ENCODE measurements around the gene CFAP54. TPM values are rescaled to one million over a fixed set of nuclear protein-coding genes. Genes with fewer than 3 reads are reported as not detected.

CFAP54 gene
- total RNA-seq, 1 experiment from 2014 or later: 0.71 TPM

DNA sequence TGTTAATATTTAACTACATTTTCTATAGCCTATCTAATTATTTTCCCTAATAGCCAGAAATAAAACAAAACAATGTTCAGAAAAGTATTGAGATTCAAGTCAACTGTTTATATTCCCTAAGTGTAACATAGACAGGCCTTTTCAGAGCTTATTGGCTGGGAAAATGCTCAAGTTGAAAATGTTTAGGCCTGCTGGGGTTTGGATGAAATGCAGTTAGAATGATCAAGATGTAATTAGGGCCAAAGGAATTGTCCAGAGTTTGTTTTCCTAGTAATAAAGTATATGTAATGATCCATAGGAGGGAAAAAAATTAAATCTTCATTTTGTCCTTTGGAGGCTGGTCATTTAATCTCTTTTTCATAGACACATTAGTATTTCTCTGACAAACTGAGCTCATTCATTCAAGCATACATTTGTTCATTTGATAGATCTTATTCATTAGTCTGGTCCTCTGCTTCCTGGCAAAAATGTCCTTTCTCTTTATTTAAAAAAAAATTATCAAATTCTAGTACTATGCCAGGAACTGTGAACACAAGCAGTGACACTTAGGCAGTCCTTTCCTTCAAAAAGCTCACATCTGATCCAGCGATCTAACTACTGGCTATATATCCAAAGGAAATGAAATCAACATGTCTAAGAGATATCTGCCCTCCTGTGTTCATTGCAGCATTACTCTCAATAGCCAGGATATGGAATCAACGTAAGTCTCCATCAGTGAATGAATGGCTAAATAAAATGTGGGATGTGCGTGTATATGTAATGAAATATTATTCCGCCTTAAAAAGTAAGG is 377.6 kb downstream of the CFAP54 start:
- intact Hi-C loops (cut with micrococcal nuclease; ENCODE audit: unreplicated experiment): no loop called here
- Histone ChIP-seq H3K36me3 (ENCODE audit: insufficient read depth, low read length, poor library complexity, severe bottlenecking) (no peaks in the 10 kb centered on the region), H3K4me1 (ENCODE audit: insufficient read depth, low read length, poor library complexity, severe bottlenecking) (no peaks in the 10 kb centered on the region), H3K9me3 (ENCODE audit: low read depth, low read length, poor library complexity, severe bottlenecking) (no peaks in the 10 kb centered on the region), H3K4me3 (ENCODE audit: low read depth, low read length, poor library complexity, severe bottlenecking) (no peak overlapping the region), H3K27ac (ENCODE audit: low read depth, low read length, poor library complexity, severe bottlenecking) (no peak overlapping the region), H3K27me3 (replicated peaks; ENCODE audit: insufficient read depth, low read depth, low read length, poor library complexity) (peaks cover 20% of the 10 kb centered on the region)
- no peak for DNase-seq (ENCODE audit: low spot score)
- ChIA-PET CTCF (no interaction called here), POLR2A (ENCODE audit: low non-redundant PET) (no interaction called here)
- no TSS peak for BruUV-seq (replicated peaks)
- TF ChIP-seq, protein P1, sequence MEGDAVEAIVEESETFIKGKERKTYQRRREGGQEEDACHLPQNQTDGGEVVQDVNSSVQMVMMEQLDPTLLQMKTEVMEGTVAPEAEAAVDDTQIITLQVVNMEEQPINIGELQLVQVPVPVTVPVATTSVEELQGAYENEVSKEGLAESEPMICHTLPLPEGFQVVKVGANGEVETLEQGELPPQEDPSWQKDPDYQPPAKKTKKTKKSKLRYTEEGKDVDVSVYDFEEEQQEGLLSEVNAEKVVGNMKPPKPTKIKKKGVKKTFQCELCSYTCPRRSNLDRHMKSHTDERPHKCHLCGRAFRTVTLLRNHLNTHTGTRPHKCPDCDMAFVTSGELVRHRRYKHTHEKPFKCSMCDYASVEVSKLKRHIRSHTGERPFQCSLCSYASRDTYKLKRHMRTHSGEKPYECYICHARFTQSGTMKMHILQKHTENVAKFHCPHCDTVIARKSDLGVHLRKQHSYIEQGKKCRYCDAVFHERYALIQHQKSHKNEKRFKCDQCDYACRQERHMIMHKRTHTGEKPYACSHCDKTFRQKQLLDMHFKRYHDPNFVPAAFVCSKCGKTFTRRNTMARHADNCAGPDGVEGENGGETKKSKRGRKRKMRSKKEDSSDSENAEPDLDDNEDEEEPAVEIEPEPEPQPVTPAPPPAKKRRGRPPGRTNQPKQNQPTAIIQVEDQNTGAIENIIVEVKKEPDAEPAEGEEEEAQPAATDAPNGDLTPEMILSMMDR (conservative IDR thresholded peaks at IDR 0.05; ENCODE audit: low read depth, low read length): no peak
- TF ChIP-seq EZH2 (IDR thresholded peaks at IDR 0.05; ENCODE audit: borderline replicate concordance, low read depth, low read length, poor library complexity, severe bottlenecking): no peak

DNA sequence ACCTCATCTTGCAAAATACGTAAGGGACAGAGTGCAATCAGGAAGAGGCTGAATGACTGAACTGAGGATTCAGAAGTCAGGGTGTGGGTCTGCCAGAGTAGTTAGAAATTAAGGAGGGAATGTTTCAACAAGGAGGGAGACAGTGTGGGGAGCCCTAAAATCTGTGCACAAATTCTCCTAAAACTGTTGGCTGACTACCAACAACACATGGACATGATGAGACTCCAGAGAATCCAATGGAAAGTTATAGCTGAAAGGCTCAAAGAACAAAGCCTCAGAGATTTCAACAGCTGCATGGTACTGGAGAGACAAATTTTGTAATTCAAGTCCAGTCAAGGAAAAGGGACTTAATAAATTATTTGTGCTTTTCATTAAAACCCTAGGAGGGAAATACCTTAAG is 381.6 kb downstream of the CFAP54 start:
- Histone ChIP-seq H3K4me1 (ENCODE audit: insufficient read depth, low read length, poor library complexity, severe bottlenecking) (no peaks in the 10 kb centered on the region), H3K36me3 (ENCODE audit: insufficient read depth, low read length, poor library complexity, severe bottlenecking) (no peaks in the 10 kb centered on the region), H3K4me3 (ENCODE audit: low read depth, low read length, poor library complexity, severe bottlenecking) (no peak overlapping the region), H3K27ac (ENCODE audit: low read depth, low read length, poor library complexity, severe bottlenecking) (no peak overlapping the region), H3K9me3 (ENCODE audit: low read depth, low read length, poor library complexity, severe bottlenecking) (no peaks in the 10 kb centered on the region), H3K27me3 (replicated peaks; ENCODE audit: insufficient read depth, low read depth, low read length, poor library complexity) (peaks cover 15% of the 10 kb centered on the region)
- no peak for TF ChIP-seq EZH2 (IDR thresholded peaks at IDR 0.05; ENCODE audit: borderline replicate concordance, low read depth, low read length, poor library complexity, severe bottlenecking)
- TF ChIP-seq, protein P1 (conservative IDR thresholded peaks at IDR 0.05; ENCODE audit: low read depth, low read length): no peak
- CTCF ChIA-PET: no interaction called here
- BruUV-seq (replicated peaks): no TSS peak
- POLR2A ChIA-PET (ENCODE audit: low non-redundant PET): no interaction called here
- no peak for DNase-seq (ENCODE audit: low spot score)
- intact Hi-C loops (cut with micrococcal nuclease; ENCODE audit: unreplicated experiment): no loop called here

DNA sequence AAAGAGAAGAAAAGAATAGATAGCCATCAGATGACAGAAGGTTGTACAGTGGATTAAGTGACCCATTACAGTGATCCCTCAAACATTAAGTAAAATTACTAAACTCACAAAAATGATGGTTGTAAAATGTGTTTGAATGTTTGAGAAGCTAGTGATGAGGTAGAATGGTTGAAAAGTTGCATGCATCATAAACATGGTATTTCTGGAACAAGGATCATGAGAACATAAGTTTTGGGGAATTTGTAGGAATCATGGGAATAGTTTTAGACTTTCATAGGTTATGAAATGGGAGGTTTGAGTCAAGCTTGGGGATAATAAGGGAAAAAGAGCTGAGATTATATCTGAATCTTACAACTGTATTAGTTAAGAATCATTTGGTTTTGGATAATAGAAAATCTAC is 383.6 kb downstream of the CFAP54 start:
- Histone ChIP-seq H3K9me3 (ENCODE audit: low read depth, low read length, poor library complexity, severe bottlenecking) (no peaks in the 10 kb centered on the region), H3K27me3 (replicated peaks; ENCODE audit: insufficient read depth, low read depth, low read length, poor library complexity) (peaks cover 17% of the 10 kb centered on the region), H3K27ac (ENCODE audit: low read depth, low read length, poor library complexity, severe bottlenecking) (no peak overlapping the region), H3K36me3 (ENCODE audit: insufficient read depth, low read length, poor library complexity, severe bottlenecking) (no peaks in the 10 kb centered on the region), H3K4me1 (ENCODE audit: insufficient read depth, low read length, poor library complexity, severe bottlenecking) (no peaks in the 10 kb centered on the region), H3K4me3 (ENCODE audit: low read depth, low read length, poor library complexity, severe bottlenecking) (no peak overlapping the region)
- ChIA-PET CTCF (no interaction called here), POLR2A (ENCODE audit: low non-redundant PET) (no interaction called here)
- no peak for DNase-seq (ENCODE audit: low spot score)
- intact Hi-C loops (cut with micrococcal nuclease; ENCODE audit: unreplicated experiment): no loop called here
- no peak for TF ChIP-seq EZH2 (IDR thresholded peaks at IDR 0.05; ENCODE audit: borderline replicate concordance, low read depth, low read length, poor library complexity, severe bottlenecking)
- TF ChIP-seq, protein P1 (conservative IDR thresholded peaks at IDR 0.05; ENCODE audit: low read depth, low read length): no peak
- BruUV-seq (replicated peaks): no TSS peak

Measured in A673 (cell line).